Epithelial cell of proximal tubule (primary cell): ENCODE results near the gene ZCCHC7. TPM values are rescaled to one million over a fixed set of nuclear protein-coding genes. Genes with fewer than 3 reads are reported as not detected.

Experiments
- DNase-seq: peaks from one replicate; pipeline ENCODE4 v3.0.0-alpha.2; 2011; ENCODE audit warnings: low read depth
- H3K4me3 ChIP-seq: 2 replicates; pipeline ENCODE4 v1.5.1; 2011; ENCODE audit warnings: low read depth, mild to moderate bottlenecking, low read length
- total RNA-seq: library from RNA; depleted of rRNA; stranded (reverse); fragments of >200 nt; gene quantifications from 2 replicates; pipeline ENCODE4 v1.2.3, GENCODE V29; 2015
- TF ChIP-seq, protein P1 (sequence below): conservative IDR thresholded peaks from 2 replicates; pipeline ENCODE4 v1.5.1; 2012; ENCODE audit warnings: low read depth, mild to moderate bottlenecking, low read length

Gene ZCCHC7
- total RNA-seq, 1 donor from 2014 or later = 13.3 TPM

GRCh38 chr9:37271679-37272078, 151.3 kb downstream of the ZCCHC7 start:
- no peak overlapping the region for H3K4me3 ChIP-seq
- DNase-seq = no peak
- TF ChIP-seq, protein P1, sequence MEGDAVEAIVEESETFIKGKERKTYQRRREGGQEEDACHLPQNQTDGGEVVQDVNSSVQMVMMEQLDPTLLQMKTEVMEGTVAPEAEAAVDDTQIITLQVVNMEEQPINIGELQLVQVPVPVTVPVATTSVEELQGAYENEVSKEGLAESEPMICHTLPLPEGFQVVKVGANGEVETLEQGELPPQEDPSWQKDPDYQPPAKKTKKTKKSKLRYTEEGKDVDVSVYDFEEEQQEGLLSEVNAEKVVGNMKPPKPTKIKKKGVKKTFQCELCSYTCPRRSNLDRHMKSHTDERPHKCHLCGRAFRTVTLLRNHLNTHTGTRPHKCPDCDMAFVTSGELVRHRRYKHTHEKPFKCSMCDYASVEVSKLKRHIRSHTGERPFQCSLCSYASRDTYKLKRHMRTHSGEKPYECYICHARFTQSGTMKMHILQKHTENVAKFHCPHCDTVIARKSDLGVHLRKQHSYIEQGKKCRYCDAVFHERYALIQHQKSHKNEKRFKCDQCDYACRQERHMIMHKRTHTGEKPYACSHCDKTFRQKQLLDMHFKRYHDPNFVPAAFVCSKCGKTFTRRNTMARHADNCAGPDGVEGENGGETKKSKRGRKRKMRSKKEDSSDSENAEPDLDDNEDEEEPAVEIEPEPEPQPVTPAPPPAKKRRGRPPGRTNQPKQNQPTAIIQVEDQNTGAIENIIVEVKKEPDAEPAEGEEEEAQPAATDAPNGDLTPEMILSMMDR = no peak

DNA sequence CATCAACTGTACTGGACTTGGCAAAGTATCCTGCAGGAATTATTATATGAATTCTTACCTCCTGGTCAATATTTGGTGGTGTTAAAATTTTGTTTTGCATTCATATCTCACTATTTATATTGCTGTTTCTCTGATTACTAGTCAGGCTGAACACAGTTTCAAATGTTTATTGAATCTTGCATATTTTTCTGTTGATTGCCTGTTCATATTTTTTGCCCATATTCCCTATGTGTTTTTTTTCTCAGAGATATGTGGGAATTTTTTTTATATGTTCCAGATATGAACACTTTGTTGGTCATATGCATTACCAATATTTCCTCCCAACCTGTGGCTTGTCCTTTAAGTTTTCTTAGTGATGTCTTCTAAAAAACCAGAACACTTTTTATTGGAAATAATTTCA, 153.2 kb downstream of the ZCCHC7 start:
- DNase-seq = no peak
- TF ChIP-seq, protein P1 = no peak
- no peak overlapping the region for H3K4me3 ChIP-seq

GRCh38 chr9:37281541-37281940, 161.2 kb downstream of the ZCCHC7 start:
- no peak for DNase-seq
- no peak overlapping the region for H3K4me3 ChIP-seq
- TF ChIP-seq, protein P1 = no peak

- peak overlapping the region; percentile 29 for H3K4me3 ChIP-seq
- peak; percentile 46 for DNase-seq
- TF ChIP-seq, protein P1 = no peak
Observed at GRCh38 chr9:37283730-37284325, 163.5 kb downstream of the ZCCHC7 start.

DNA sequence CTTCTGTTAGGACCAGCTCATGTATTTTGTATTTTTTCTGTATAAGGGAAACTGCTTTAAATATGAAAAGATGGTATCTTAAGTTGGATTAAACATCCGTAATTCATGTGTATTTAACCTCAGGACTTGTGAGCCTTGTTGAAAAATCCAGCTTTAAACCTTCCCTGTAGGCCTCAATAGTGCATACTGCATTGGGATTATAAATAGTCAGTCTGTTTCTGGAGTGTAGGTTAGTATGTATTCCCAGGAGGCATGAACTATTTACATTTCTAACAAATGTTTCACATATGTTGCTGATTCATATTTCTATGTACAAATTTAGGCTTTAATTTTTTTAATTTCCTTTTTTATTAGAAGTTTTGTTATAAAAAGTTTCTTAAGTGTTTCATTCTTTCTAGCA, 164.3 kb downstream of the ZCCHC7 start:
- TF ChIP-seq, protein P1 = no peak
- H3K4me3 ChIP-seq = no peak overlapping the region
- DNase-seq = no peak

DNA sequence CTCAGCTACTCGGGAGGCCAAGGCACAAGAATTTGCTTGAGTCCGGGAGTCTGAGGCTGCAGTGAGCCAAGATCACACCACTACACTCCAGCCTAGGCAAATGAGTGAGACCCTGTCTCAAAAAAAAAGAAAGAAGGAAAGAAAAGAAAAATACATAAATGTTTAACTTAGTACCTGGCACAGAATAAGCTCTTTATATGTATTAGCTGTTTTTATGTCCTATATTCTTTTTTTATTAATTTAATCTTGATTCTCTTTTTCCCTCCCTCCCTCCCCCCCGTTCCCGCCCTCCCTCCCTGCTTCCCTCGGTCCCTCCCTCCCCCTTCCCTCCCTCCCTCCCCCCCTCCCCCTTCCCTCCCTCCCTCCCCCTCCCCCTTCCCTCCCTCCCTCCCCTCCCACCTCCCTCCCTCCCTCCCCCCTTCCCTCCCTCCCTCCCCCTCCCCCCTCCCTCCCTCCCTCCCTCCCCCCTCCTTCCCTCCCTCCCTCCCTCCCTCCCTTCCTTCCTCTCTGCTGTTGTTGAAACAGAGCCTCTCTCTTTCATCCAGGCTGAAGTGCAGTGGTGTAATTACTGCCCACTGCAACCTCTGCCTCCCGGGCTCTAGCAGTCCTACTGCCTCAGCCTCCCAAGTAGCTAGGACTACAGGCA, 166.3 kb downstream of the ZCCHC7 start:
- no peak for DNase-seq
- TF ChIP-seq, protein P1 = no peak
- H3K4me3 ChIP-seq = no peak overlapping the region

DNA sequence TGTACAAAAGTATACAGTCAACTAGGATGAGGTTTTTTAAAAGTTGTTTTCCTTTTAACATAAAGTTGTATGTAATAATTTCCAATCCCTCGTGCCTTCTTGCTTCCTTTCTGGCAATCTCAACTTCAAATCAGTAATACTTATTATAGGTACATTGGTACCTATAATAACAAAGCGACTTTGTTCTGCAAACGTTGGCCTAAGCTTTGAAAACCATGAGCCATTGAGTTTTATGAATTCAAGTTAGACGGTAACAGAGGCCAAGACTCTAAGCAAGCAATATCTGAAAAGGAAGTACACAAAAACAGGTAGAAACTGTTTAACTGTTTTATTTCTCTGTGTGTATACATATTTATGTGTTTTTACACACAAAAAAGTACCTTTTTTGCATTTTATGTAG, 166.9 kb downstream of the ZCCHC7 start:
- no peak for DNase-seq
- no peak overlapping the region for H3K4me3 ChIP-seq
- TF ChIP-seq, protein P1 = no peak
